Osteoblast (primary cell): Measurements from ENCODE around the gene GRIK4. TPM values are rescaled to one million over a fixed set of nuclear protein-coding genes. Genes with fewer than 3 reads are reported as not detected.

Experiments used
- DNase-seq: peaks from one replicate; pipeline ENCODE4 v3.0.0; 2011; ENCODE audit warnings: low spot score, mixed read lengths; ENCODE audit not compliant: insufficient read length; ENCODE audit errors: missing footprints
- H2AFZ ChIP-seq: 2 replicates; pipeline ENCODE4 v1.6.0; 2011; ENCODE audit warnings: mild to moderate bottlenecking, low read length
- H3K27ac ChIP-seq: 2 replicates; pipeline ENCODE4 v1.5.1; 2011; ENCODE audit warnings: mild to moderate bottlenecking, low read depth, low read length, moderate library complexity
- H3K27me3 ChIP-seq: 2 replicates; pipeline ENCODE4 v1.6.0; 2012; ENCODE audit warnings: mild to moderate bottlenecking, control low read depth, inconsistent platforms, low read length, moderate library complexity; ENCODE audit not compliant: insufficient read depth
- H3K36me3 ChIP-seq: 2 replicates; pipeline ENCODE4 v1.5.1; 2011; ENCODE audit warnings: mild to moderate bottlenecking, low read length, control low read depth, moderate library complexity; ENCODE audit not compliant: insufficient read depth
- H3K4me1 ChIP-seq: 2 replicates; pipeline ENCODE4 v1.5.1; 2011; ENCODE audit warnings: mild to moderate bottlenecking, low read length, control low read depth, moderate library complexity; ENCODE audit not compliant: insufficient read depth
- H3K4me2 ChIP-seq: 2 replicates; pipeline ENCODE4 v1.6.0; 2011; ENCODE audit warnings: mild to moderate bottlenecking, low read length; ENCODE audit not compliant: insufficient read depth
- H3K4me3 ChIP-seq: fragments of 200-600 bp; sonication (generic); 3 replicates; pipeline ENCODE4 v1.5.1; 2012; ENCODE audit warnings: mild to moderate bottlenecking, low read length, inconsistent platforms; ENCODE audit not compliant: insufficient read depth
- H3K79me2 ChIP-seq: 2 replicates; pipeline ENCODE4 v1.6.0; 2012; ENCODE audit warnings: mild to moderate bottlenecking, low read length, control low read depth, inconsistent platforms; ENCODE audit not compliant: insufficient read depth
- H3K9me3 ChIP-seq: 2 replicates; pipeline ENCODE4 v1.5.1; 2011; ENCODE audit warnings: low read depth, low read length, control low read depth
- H4K20me1 ChIP-seq: 2 replicates; pipeline ENCODE4 v1.6.0; 2012; ENCODE audit warnings: mild to moderate bottlenecking, low read length, control low read depth; ENCODE audit not compliant: insufficient read depth
- total RNA-seq: library from RNA; depleted of rRNA; stranded (reverse); fragments of >200 nt; gene quantifications from 2 replicates; pipeline ENCODE4 v1.2.3, GENCODE V29; 2012
- TF ChIP-seq, protein P1 (sequence below): IDR thresholded peaks from 2 replicates; pipeline ENCODE4 v1.5.1; 2011; ENCODE audit warnings: mild to moderate bottlenecking, low read depth, low read length, moderate library complexity; ENCODE audit errors: extremely low read depth

Gene GRIK4
- total RNA-seq, 1 donor = under 0.01 TPM

DNA sequence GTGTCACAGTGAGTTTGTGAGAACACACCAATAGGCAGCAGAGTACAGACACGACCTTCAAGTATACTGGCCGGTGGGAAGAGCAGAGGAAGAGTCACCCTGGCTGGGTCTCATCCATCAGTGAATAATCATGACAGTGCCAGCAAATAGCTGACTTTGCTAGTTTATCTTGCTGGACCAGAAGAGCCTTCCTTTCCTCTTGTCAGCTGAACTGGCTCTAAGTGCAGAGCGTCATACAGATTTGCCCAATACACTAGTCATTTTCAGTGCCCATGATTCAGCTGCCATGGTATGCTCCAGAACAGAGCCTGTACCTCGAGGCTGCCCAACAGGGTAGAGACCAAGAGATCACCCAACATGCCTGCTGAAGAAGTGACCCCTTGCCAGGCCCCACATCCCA, 429.5 kb downstream of the GRIK4 start:
- no peak for DNase-seq
- Histone ChIP-seq H3K79me2 (no peaks in the 10 kb centered on the region), H4K20me1 (no peaks in the 10 kb centered on the region), H3K4me3 (no peak overlapping the region), H3K9me3 (peaks cover 2% of the 10 kb centered on the region), H3K4me1 (no peaks in the 10 kb centered on the region), H3K4me2 (no peak overlapping the region), H3K27me3 (peaks cover 9% of the 10 kb centered on the region), H2AFZ (no peak overlapping the region), H3K36me3 (no peaks in the 10 kb centered on the region), H3K27ac (no peak overlapping the region)
- TF ChIP-seq, protein P1, sequence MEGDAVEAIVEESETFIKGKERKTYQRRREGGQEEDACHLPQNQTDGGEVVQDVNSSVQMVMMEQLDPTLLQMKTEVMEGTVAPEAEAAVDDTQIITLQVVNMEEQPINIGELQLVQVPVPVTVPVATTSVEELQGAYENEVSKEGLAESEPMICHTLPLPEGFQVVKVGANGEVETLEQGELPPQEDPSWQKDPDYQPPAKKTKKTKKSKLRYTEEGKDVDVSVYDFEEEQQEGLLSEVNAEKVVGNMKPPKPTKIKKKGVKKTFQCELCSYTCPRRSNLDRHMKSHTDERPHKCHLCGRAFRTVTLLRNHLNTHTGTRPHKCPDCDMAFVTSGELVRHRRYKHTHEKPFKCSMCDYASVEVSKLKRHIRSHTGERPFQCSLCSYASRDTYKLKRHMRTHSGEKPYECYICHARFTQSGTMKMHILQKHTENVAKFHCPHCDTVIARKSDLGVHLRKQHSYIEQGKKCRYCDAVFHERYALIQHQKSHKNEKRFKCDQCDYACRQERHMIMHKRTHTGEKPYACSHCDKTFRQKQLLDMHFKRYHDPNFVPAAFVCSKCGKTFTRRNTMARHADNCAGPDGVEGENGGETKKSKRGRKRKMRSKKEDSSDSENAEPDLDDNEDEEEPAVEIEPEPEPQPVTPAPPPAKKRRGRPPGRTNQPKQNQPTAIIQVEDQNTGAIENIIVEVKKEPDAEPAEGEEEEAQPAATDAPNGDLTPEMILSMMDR = no peak

DNA sequence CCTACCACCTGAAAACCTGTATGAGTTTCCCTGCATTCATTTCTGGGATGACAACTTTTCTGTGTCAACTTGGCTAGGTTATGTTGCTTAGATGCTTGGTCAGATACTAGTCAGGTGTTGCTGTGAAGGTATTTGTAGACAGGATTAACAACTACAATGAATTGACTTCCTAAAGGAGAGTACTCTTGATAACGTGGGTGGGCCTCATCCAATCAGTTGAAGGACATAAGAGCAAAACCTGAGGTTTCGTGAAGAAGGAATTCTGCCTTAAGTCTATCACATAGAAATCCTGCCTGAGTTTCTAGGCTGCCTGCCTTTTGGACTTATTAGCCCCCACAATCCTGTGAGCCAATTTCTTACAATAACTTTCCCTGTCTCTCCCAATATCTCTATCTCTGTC, 431.2 kb downstream of the GRIK4 start:
- Histone ChIP-seq H4K20me1 (no peaks in the 10 kb centered on the region), H3K36me3 (no peaks in the 10 kb centered on the region), H3K79me2 (no peaks in the 10 kb centered on the region), H3K27ac (no peak overlapping the region), H3K9me3 (peaks cover 2% of the 10 kb centered on the region), H3K4me2 (no peak overlapping the region), H2AFZ (no peak overlapping the region), H3K4me3 (no peak overlapping the region), H3K27me3 (peaks cover 6% of the 10 kb centered on the region), H3K4me1 (no peaks in the 10 kb centered on the region)
- no peak for DNase-seq
- TF ChIP-seq, protein P1 = no peak

DNA sequence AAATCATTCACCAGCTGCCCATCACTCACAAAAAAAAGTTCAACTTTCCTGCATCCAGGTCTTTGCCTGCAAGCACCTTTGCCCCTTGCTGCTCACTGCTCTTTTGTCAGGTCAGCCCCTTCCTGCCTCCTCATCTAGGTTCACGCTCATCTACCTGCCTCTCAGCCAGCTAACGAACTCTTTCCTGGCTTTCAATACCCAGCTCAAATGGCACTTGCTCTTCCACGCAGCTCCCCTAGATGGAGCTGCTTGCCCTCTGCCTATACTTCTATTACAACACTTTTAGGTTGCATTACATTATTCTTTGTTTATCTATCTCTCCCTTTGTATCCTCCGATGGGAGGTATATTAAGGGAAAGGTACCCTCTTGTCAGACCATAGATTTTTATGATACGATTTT, 433.5 kb downstream of the GRIK4 start:
- H2AFZ ChIP-seq = no peak overlapping the region
- no peak for DNase-seq
- peaks cover 2% of the 10 kb centered on the region for H3K9me3 ChIP-seq
- H3K79me2 ChIP-seq = no peaks in the 10 kb centered on the region
- H3K4me3 ChIP-seq = no peak overlapping the region
- TF ChIP-seq, protein P1 = peak; percentile 22
- no peak overlapping the region for H3K27ac ChIP-seq
- no peaks in the 10 kb centered on the region for H3K4me1 ChIP-seq
- no peak overlapping the region for H3K4me2 ChIP-seq
- H4K20me1 ChIP-seq = no peaks in the 10 kb centered on the region
- no peaks in the 10 kb centered on the region for H3K36me3 ChIP-seq
- no peaks in the 10 kb centered on the region for H3K27me3 ChIP-seq

DNA sequence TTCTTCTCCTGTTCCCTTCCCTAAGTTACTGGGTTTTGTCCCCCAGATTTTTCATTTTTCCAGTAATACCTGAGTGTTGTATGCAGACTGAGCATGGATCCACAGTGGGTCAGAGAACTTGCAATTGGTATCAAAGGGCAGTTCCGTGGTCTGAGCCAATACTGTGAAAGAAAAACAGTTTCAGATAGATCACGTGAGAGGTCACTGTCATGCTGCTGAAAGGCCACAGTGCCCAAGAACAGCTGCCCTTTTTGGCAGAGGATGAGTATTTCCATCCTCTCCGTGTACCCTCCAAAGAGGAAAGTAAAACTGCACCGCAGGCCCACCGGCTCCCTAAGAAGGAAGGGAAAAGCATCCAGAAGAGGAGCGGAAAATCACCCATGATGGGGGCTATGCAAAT, 439.3 kb downstream of the GRIK4 start:
- H3K79me2 ChIP-seq = no peaks in the 10 kb centered on the region
- H3K36me3 ChIP-seq = no peaks in the 10 kb centered on the region
- no peak overlapping the region for H3K4me3 ChIP-seq
- no peak overlapping the region for H3K27ac ChIP-seq
- no peak for DNase-seq
- TF ChIP-seq, protein P1 = no peak
- no peak overlapping the region for H2AFZ ChIP-seq
- H3K9me3 ChIP-seq = no peaks in the 10 kb centered on the region
- H3K27me3 ChIP-seq = peaks cover 6% of the 10 kb centered on the region
- H4K20me1 ChIP-seq = no peaks in the 10 kb centered on the region
- H3K4me2 ChIP-seq = no peak overlapping the region
- H3K4me1 ChIP-seq = no peaks in the 10 kb centered on the region
